GM12873 (cell line): ENCODE results near the gene EEIG1.

Experiments
- TF ChIP-seq, protein P1 (sequence below): IDR thresholded peaks from 2 replicates; pipeline ENCODE4 v1.5.1; 2012; ENCODE audit warnings: low read depth, mild to moderate bottlenecking, moderate library complexity, low read length, control low read depth; ENCODE audit not compliant: insufficient read depth; ENCODE audit errors: missing control alignments

Gene EEIG1

GRCh38 chr9:127993721-127994120 is 12.9 kb upstream of the EEIG1 start:
- TF ChIP-seq, protein P1, sequence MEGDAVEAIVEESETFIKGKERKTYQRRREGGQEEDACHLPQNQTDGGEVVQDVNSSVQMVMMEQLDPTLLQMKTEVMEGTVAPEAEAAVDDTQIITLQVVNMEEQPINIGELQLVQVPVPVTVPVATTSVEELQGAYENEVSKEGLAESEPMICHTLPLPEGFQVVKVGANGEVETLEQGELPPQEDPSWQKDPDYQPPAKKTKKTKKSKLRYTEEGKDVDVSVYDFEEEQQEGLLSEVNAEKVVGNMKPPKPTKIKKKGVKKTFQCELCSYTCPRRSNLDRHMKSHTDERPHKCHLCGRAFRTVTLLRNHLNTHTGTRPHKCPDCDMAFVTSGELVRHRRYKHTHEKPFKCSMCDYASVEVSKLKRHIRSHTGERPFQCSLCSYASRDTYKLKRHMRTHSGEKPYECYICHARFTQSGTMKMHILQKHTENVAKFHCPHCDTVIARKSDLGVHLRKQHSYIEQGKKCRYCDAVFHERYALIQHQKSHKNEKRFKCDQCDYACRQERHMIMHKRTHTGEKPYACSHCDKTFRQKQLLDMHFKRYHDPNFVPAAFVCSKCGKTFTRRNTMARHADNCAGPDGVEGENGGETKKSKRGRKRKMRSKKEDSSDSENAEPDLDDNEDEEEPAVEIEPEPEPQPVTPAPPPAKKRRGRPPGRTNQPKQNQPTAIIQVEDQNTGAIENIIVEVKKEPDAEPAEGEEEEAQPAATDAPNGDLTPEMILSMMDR: no peak

DNA sequence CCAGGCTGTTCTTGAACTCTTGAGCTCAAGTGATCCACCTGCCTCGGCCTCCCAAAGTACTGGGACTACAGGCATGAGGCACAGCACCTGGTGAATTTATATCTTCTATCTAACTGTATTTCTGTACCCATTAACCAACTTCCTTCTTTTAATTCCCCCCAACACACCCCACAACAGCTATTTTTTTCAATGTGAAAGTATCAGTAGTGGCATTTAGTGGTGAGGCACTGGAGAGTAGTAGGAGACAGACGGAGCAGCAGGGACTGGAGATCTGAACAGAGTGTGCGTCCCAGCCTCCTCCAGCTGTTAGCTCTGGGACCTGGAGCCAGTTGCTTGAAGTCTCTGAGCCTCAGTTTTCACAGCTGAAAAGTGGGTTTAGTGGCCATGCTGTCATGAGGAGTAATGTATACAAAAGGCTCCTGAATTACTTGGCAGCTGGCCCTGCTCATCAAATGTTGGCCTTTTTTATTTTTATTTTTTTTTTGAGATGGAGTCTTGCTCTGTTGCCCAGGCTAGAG is 11.0 kb upstream of the EEIG1 start:
- TF ChIP-seq, protein P1: no peak

DNA sequence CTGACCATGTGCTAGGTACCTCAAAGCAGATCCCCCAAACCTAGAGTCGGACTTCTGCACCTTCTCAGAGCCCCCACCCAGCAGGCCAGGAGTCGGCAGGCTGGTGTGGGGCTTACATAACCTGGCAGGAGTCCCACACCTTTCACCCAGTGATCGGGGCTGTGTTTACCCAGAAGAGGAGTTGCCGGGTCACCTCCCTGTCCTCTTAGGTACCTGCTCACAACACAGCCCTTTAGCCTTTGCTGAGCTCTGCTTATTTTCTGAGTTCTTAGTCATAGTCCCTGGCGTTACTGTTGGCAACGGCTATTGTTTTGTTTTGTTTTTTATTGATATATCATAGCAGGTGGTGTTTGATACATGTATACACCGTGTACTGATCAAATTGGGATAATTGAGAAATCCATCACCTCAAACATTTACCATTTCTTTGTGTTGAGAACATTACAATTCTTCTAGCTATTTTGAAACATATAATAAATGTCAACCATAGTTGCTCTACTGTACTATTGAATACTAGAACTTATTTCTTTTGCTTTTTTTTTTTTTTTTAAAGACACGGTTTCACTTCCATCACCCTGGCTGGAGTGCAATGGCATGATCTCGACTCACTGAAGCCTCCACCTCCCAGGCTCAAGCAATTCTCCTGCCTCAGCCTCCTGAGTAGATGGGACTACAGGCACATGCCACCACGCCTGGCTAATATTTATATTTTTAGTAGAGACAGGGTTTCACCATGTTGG is 10.4 kb upstream of the EEIG1 start:
- TF ChIP-seq, protein P1: no peak

DNA sequence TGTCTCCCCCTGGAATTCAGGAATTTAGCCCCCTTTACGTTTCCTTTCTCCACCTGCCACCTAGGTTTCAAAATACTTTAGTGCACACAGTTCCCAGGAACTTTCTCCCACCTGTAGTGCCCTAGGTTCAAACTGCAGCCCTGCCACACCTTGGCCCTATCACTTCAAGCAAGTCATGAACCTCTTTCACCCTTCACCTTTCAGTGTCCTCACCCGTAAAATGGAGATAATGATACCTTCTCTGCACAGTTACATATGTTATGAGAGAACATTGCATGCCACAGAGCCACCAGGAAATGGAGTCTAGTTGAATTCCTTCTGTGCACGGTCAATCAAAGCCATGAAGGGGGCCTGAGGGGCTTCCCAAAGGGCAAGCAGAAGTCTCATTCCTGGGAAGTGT is 9.8 kb upstream of the EEIG1 start:
- TF ChIP-seq, protein P1: no peak

DNA sequence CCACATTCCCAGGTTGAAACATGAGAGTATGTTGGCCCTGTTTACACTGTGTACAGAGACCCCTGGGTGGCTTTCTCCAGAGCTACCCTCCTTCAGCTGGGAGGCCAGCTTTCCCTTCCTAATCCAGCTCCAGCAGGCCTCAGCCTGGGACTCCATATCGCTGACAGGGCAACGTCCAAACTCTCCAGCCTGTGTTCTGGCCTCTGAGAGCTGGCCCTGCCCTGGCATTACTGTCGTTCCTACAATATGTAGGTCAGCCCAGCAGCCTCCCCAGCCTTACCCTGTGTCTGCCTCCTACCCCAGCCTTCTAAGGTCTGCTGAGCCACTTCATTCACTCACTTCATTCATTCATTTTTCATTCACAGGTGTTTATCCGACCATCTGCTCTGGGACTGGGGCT is 8.3 kb upstream of the EEIG1 start:
- TF ChIP-seq, protein P1: no peak

DNA sequence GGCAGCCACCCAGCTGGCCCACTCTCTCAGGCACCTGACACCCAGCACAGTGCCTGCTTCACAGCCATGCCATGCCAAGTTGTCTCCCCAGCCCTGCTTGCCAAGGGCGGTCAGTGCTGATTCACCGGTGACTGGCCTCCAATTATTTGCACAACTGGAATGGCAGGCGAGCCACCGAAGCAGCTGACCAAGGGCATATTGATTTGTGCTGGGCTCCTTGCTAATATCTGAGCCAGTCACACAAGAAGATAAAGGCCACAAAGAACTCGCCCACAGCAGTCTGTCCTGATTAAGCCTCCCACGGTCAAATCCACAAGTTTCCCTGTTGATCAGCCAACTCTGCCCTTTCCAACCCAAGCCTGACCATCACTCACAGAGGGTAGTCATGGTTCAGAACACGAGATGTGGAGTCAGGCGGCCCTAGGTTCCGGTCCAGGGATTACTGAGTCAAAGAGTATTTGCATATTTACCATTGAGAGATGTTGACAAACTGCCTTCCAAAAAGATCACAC is 6.4 kb upstream of the EEIG1 start:
- TF ChIP-seq, protein P1: no peak

GRCh38 chr9:127985011-127985410 is 4.2 kb upstream of the EEIG1 start:
- TF ChIP-seq, protein P1: no peak
